Fibroblast of skin of back (primary cell): ENCODE measurements around the gene PYDC1. TPM values are rescaled to one million over a fixed set of nuclear protein-coding genes. Genes with fewer than 3 reads are reported as not detected.
"Not testable (repeated sequence)": the region's sequence is repeated elsewhere in the genome, so short reads cannot be mapped to it uniquely, and the experiment has no call there.

Experiments
- DNase-seq: peaks from one replicate; pipeline ENCODE4 v3.0.0-alpha.2; 2013
- polyA plus RNA-seq, 2 experiments: library from polyadenylated mRNA; unstranded; fragments of 120-200 nt; gene quantifications; one replicate each; pipeline ENCODE4 v1.2.1, GENCODE V29; 2013; ENCODE audit not compliant: insufficient read length in 2 of 2

Gene PYDC1
- not detected for polyA plus RNA-seq (2013, experiment 1 of 2; ENCODE audit: insufficient read length)
- not detected for polyA plus RNA-seq (2013, experiment 2 of 2; ENCODE audit: insufficient read length)

- DNase-seq: no peak
Observed at GRCh38 chr16:31216422-31217135, at the start of gene PYDC1. TSS of gene PYDC1 (minus strand) at chr16:31217135. CDS start at chr16:31217028, 107 bp downstream.

DNA sequence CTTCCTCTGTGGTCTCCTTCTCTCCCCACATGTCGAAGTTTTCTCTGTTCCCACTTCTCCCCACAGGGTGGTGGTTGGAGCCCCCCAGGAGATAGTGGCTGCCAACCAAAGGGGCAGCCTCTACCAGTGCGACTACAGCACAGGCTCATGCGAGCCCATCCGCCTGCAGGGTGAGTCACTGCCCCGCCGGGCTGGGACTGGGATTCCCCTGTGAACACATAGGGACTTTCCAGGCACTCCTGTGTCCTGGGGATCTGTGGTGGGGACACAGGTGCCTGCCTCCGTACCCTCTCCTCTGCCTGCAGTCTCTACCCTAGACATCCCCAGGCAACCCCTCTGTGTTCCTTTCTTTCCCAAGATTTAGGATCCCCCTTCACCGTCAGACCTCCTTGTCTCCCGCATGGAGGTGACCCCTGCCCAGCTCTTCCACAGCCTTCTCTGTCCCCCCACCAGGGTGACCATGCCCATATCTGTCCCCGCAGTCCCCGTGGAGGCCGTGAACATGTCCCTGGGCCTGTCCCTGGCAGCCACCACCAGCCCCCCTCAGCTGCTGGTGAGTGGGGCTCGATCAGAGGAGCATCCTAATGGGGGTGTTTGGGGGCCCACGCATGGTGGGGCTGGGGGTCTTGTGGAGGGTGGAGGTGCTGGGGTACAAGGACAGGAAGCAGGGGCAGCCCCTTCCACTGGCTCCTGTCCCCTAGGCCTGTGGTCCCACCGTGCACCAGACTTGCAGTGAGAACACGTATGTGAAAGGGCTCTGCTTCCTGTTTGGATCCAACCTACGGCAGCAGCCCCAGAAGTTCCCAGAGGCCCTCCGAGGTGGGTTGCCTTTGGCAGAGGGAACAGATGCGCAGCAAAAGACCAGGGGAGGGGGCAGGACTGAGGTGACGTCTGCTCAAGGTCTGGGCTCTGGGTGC is 48.7 kb upstream of the PYDC1 start:
- no peak for DNase-seq

GRCh38 chr16:31262084-31262483 is 45.1 kb upstream of the PYDC1 start:
- DNase-seq: no peak

DNA sequence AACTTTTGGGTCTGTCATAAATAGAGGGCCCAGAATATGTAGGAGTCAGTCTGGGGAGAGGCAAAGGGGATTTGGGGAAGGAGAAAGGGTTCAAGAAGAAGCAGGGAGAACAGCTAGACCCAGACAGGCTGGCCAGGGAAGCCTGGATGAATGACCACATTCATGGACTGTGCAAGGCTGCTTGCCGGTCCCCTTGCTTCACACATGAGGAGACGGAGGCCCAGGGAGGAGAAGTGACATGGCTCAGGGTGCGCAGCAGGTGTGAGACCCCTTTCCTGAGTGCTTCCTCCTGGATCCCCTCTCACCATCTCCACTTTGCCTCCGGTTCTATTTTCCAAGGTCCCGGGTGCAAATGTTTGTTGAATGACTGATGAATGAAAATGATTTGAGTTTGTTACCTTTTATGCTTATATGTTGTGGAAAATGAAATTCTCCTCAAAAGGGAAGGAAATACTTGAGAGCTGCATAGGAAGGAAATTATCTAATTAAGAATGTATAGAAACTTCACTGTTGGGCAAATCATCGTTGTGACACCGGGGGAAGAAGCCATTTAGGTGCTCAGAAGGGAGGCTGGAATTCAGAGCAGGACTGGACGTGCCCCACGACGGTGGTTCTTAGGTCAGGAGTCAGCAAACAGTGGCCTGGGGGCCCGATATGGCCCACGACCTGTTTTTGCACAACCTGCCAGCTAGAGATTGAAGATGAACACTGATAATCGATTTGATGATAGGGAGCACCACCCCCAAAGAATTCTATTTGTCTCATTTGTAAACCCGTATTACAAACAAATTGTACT is 43.4 kb upstream of the PYDC1 start:
- DNase-seq: no peak

DNA sequence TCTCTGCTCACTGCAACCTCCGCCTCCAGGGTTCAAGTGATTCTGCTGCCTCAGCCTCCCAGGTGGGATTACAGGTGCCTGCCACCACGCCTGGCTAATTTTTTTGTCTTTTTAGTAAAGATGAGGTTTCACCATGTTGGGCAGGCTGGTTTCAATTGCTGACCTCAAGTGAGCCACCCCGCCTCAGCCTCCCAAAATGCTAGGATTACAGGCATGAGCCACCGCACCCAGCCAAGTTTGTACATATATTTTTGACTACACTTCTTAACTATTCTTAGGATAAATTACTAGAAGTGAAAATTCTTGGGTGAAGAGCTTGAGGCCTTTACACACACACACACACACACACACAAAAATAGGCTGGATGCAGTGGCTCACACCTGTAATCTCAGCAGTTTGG is 41.4 kb upstream of the PYDC1 start:
- DNase-seq: no peak

DNA sequence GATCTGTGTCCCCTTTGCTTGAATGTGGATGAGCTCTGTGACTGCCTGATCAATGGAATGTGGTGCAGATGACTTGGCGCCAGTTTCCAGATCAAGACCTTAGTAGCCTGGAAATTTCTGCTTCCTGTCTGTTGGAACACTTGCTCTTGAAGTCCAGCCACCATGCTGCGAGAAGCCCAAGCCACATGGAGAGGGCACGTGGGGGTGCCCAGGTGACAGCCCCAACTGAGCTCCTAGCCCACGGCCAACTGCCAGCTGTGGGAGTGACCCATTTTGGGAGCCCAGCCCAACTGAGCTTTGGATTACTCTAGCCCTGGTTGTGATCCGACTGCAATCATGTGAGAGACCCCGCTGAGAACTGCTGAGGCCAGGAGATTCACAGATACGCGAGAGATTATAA is 39.5 kb upstream of the PYDC1 start:
- DNase-seq: no peak

GRCh38 chr16:31253642-31254045 is 36.7 kb upstream of the PYDC1 start:
- DNase-seq: no peak

DNA sequence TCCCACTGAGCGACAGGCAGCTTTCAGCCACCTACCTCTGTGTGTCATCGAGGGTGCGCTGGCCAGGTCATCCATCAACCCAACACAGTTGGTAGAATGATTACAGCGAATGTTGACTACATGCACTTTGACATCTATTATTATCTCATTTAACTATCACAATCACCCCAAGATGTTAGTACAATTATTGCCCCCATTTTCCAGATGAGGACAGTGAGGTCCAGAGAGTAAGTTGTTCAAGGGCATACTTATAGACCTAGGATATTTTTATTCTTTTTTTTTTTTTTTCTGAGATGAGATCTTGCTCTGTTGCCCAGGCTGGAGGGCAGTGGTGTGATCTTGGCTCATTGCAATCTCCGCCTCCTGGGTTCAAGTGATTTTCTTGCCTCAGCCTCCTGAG is 34.5 kb upstream of the PYDC1 start:
- no peak for DNase-seq

DNA sequence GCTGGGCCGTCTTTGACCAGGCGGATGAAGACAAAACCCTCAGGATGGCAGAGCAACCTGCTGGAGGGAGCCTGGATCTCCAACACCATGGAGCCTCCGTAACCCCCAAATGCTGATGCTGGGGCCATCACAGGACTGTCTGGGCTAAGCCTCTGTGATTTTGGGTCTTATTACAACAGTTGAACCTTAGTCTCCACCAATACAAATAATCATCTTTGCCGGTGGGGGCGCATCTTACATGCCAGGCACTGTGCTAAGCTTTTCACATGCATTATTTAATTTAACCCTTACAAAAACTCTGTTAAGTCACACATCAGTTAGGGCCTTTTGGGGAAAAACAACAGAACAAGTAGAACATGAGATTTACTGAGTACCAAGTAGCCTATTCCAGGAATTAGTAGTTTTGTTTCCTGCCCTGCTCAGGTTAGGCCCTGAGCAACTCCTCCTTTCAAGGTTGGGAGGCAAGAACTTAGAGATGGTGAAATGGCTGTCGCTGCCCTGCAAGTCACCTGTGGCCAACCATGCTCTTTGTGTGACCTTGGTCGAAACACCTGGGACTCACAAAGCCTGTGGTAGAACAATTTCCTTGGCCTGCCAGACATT is 33.9 kb upstream of the PYDC1 start:
- no peak for DNase-seq

- no peak for DNase-seq
Observed at GRCh38 chr16:31248344-31248743, 31.4 kb upstream of the PYDC1 start.

- DNase-seq: no peak
Observed at GRCh38 chr16:31246296-31246695, 29.4 kb upstream of the PYDC1 start.

DNA sequence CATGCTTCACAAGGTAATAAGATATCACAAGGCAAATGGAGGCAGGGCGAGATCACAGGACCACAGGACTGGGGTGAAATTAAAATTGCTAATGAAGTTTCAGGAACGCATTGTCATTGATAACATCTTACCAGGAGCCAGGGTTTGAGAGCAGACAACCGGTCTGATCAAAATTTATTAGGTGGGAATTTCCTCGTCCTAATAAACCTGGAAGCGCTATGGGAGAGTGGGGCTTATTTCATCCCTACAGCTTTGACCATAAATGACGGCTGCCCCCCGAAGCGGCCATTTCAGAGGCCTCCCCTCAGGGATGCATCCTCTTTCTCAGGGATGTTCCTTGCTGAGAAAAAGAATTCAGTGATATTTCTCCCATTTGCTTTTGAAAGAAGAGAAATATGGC is 28.7 kb upstream of the PYDC1 start:
- DNase-seq: not testable (repeated sequence)

GRCh38 chr16:31243734-31244670 is 27.1 kb upstream of the PYDC1 start:
- no peak for DNase-seq

- no peak for DNase-seq
Observed at GRCh38 chr16:31242206-31242605, 25.3 kb upstream of the PYDC1 start.

- no peak for DNase-seq
Observed at GRCh38 chr16:31238041-31238440, 21.1 kb upstream of the PYDC1 start.

DNA sequence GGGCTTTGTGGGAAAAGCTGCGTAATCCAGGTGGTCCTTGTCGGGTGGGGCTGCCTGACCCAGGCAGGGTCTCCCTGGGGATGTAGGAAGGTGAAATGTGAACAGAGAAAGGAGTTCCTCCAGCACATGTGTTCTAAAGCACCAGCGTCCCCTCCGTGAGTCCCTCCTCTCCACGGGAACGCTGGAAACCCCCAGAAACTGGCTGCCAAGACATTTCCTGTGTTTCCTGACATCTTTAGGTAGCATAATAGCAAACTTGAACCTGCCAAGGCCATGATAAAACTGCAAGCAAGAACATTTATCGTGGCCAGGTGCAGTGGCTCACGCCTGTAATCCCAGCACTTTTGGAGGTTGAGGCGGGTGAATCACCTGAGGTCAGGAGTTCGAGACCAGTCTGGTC is 12.6 kb upstream of the PYDC1 start:
- no peak for DNase-seq

DNA sequence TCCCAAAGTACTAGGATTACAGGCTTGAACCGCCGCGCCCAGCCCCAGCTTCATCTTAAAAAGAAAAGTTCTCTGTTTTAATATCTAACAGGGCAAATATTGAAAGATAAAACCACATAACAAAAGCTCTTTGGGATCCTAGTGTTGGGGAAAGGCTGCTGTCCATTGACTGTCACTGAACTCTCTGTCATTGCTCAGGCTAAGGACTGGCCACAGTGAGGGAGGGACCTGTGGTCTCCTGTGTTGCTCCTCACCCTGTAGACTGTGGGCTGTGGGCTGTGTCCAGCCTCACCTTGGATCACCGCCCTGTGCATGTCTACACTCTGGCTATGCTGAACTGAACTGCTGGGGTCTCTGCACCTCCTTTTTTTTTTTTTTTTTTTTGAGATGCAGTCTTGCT is 11.3 kb upstream of the PYDC1 start:
- DNase-seq: no peak

DNA sequence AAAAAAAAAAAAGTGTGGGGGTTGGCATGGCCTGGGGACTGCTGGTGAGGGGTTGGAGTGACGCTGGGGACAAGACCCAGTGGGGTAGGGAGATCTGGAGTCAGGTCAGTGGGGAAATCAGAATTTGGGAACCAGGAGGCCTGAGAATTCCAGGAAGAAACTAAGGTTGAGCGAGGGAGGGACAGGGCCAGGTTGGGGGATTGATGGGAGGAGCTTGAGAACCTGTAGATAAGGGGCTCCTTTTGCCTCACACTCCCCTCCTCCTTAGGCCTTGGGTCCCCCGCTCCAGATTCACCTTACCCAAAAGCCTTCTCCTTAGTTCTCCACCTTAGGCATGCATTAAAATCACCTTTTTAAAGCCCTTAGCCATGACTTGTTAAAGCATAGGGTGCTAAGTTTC is 8.3 kb upstream of the PYDC1 start:
- no peak for DNase-seq

GRCh38 chr16:31224092-31224955 is 7.4 kb upstream of the PYDC1 start:
- DNase-seq: no peak

GRCh38 chr16:31223044-31223443 is 6.1 kb upstream of the PYDC1 start:
- DNase-seq: no peak
